GM19193 (cell line): ENCODE results near the gene CACNG4.

Source experiments
- POLR2A ChIP-seq: IDR thresholded peaks from 4 replicates; pipeline ENCODE4 v1.6.1; 2011; ENCODE audit not compliant: insufficient read depth, insufficient read length; ENCODE audit errors: extremely low read depth

CACNG4 gene

GRCh38 chr17:67004181-67004580 is 39.7 kb downstream of the CACNG4 start:
- TF ChIP-seq POLR2A: no peak

- TF ChIP-seq POLR2A: no peak
Measured at GRCh38 chr17:67007266-67007665, 42.8 kb downstream of the CACNG4 start.

- no peak for TF ChIP-seq POLR2A
Measured at GRCh38 chr17:67008101-67008500, 43.6 kb downstream of the CACNG4 start.

- TF ChIP-seq POLR2A: no peak
Measured at GRCh38 chr17:67011527-67012175, 47.1 kb downstream of the CACNG4 start.

GRCh38 chr17:67013891-67014290 is 49.4 kb downstream of the CACNG4 start:
- TF ChIP-seq POLR2A: no peak

- no peak for TF ChIP-seq POLR2A
Measured at GRCh38 chr17:67015001-67015400, 50.5 kb downstream of the CACNG4 start.

GRCh38 chr17:67016039-67016762 is 51.7 kb downstream of the CACNG4 start:
- TF ChIP-seq POLR2A: no peak

- no peak for TF ChIP-seq POLR2A
Measured at GRCh38 chr17:67017910-67018309, 53.4 kb downstream of the CACNG4 start.

- TF ChIP-seq POLR2A: no peak
Measured at GRCh38 chr17:67018471-67019434, 54.2 kb downstream of the CACNG4 start.

GRCh38 chr17:67019809-67020208 is 55.3 kb downstream of the CACNG4 start:
- no peak for TF ChIP-seq POLR2A

GRCh38 chr17:67020293-67020766 is 55.8 kb downstream of the CACNG4 start:
- TF ChIP-seq POLR2A: no peak

GRCh38 chr17:67021196-67021595 is 56.7 kb downstream of the CACNG4 start:
- no peak for TF ChIP-seq POLR2A

GRCh38 chr17:67021743-67022450 is 57.4 kb downstream of the CACNG4 start:
- no peak for TF ChIP-seq POLR2A

GRCh38 chr17:67022451-67022810 is 57.9 kb downstream of the CACNG4 start:
- TF ChIP-seq POLR2A: no peak
